Measurements from ENCODE around the gene HABP4. TPM values are rescaled to one million over a fixed set of nuclear protein-coding genes. Genes with fewer than 3 reads are reported as not detected.

Gene HABP4
- polyA plus RNA-seq, 2 of the 4 experiments (the other 2 are of a cell fraction) = 12.4 to 12.8 TPM

- FAIRE-seq (no peak), ATAC-seq (no peak), DNase-seq (ENCODE audit: low read depth in 1 of 2, low spot score in 1 of 2) (no peak)
- TF ChIP-seq RAD21 (conservative IDR thresholded peaks at IDR 0.05 in 1 of 2, IDR thresholded peaks at IDR 0.05 in 1 of 2) = no peak
- no peak for TF ChIP-seq GATA3 (IDR thresholded peaks at IDR 0.05; ENCODE audit: borderline replicate concordance)
- TF ChIP-seq CTCF (IDR thresholded peaks at IDR 0.05) = no peak
- no peak for TF ChIP-seq ESRRA (IDR thresholded peaks at IDR 0.05; ENCODE audit: borderline replicate concordance, low read length)
- no peak for TF ChIP-seq MYC (IDR thresholded peaks at IDR 0.05; ENCODE audit: borderline replicate concordance, low read length)
- TF ChIP-seq HOXB5 (CRISPR knock-in tag; IDR thresholded peaks at IDR 0.05) = no peak
- TF ChIP-seq CBX8 (IDR thresholded peaks at IDR 0.05) = no peak
- TF ChIP-seq HEYL (CRISPR knock-in tag; IDR thresholded peaks at IDR 0.05) = no peak
- no peak for TF ChIP-seq HDAC2 (IDR thresholded peaks at IDR 0.05)
- no peak for TF ChIP-seq ZSCAN20 (CRISPR knock-in tag; IDR thresholded peaks at IDR 0.05)
- no peak for TF ChIP-seq HOXB13 (CRISPR knock-in tag; IDR thresholded peaks at IDR 0.05; ENCODE audit: low read depth)
- TF ChIP-seq TFCP2L1 (CRISPR knock-in tag; IDR thresholded peaks at IDR 0.05) = no peak
- TF ChIP-seq ATOH8 (CRISPR knock-in tag; IDR thresholded peaks at IDR 0.05; ENCODE audit: low read depth) = no peak
- no peak for TF ChIP-seq PHF8 (IDR thresholded peaks at IDR 0.05; ENCODE audit: borderline replicate concordance, low read depth)
- TF ChIP-seq CEBPB (IDR thresholded peaks at IDR 0.05) = no peak
- TF ChIP-seq NPAS2 (CRISPR knock-in tag; IDR thresholded peaks at IDR 0.05; ENCODE audit: borderline replicate concordance) = no peak
- TF ChIP-seq SMC3 (IDR thresholded peaks at IDR 0.05) = no peak
- TF ChIP-seq, protein P1, sequence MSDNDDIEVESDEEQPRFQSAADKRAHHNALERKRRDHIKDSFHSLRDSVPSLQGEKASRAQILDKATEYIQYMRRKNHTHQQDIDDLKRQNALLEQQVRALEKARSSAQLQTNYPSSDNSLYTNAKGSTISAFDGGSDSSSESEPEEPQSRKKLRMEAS (IDR thresholded peaks at IDR 0.05) = no peak
- no peak for TF ChIP-seq JUNB (IDR thresholded peaks at IDR 0.05)
- no peaks in the 10 kb centered on the region for H3K9me3 ChIP-seq
- H3K4me3 ChIP-seq = no peak overlapping the region
- POLR2A ChIA-PET = no interaction called here
- CTCF ChIA-PET = interaction anchor here (1.9 kb wide), 1 partner anchor 13 kb away, joined by 5 read pairs; no protein-coding TSS in a partner anchor
- no peak overlapping the region for H3K27ac ChIP-seq
- H3K4me1 ChIP-seq = peaks cover 7% of the 10 kb centered on the region; the same call in 2 of the 3 replicates
- no peak overlapping the region for H3K4me2 ChIP-seq
- WGBS (ENCODE audit: missing lambda C conversion rate) = 82% methylated on average over 10 of the region's 10 CpGs
Measured at GRCh38 chr9:96491079-96491879, 41.3 kb downstream of the HABP4 start.

GRCh38 chr9:96491880-96492525 is 42.0 kb downstream of the HABP4 start:
- WGBS (ENCODE audit: missing lambda C conversion rate) = 81% methylated on average over 10 of the region's 17 CpGs
- Histone ChIP-seq H3K27ac (no peak overlapping the region), H3K4me3 (no peak overlapping the region), H3K9me3 (no peaks in the 10 kb centered on the region), H3K4me1 (no peaks in the 10 kb centered on the region; the same call in 2 of the 3 replicates), H3K4me2 (no peak overlapping the region)
- ATAC-seq (no peak), DNase-seq (ENCODE audit: low read depth in 1 of 2, low spot score in 1 of 2) (no peak), FAIRE-seq (no peak)
- no peak for TF ChIP-seq ZSCAN20 (CRISPR knock-in tag; IDR thresholded peaks at IDR 0.05)
- TF ChIP-seq USF2 (IDR thresholded peaks at IDR 0.05) = no peak
- POLR2A ChIA-PET = no interaction called here
- CTCF ChIA-PET = interaction anchor here (1.5 kb wide), 1 partner anchor 26 kb away, joined by 3 read pairs; no protein-coding TSS in a partner anchor

Measured in A549 (cell line).